ENCODE data around the gene ZWILCH. TPM values are rescaled to one million over a fixed set of nuclear protein-coding genes. Genes with fewer than 3 reads are reported as not detected.
"Not testable (repeated sequence)": the region's sequence is repeated elsewhere in the genome, so short reads cannot be mapped to it uniquely, and the experiment has no call there.

Gene ZWILCH
- total RNA-seq, 2 experiments from 2014 or later, result 36.9 to 50.2 TPM

DNA sequence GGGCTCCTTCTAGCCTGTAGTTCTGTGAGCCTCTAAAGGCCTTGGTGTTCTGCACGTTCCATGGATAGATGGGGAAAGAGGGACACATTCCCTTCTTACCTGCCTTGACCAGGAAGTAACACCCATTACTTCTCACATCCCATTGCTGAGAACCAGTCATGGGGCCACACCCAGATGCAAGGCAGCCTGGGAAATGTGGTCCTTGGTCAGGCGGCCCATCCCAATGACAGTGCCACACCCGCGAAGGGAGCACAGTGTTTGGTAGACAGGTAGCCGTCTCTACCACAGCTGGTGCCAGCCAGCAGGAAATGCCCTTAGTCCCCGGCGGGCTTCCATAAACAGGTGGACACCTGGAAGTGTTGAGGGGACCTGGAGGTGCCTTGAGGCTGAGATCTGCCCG, 83.8 kb downstream of the ZWILCH start:
- H3K4me2 ChIP-seq (ENCODE audit: low read length), result peak overlapping the region; percentile 23; the same call in 1 of the 2 replicates
- H3K27ac ChIP-seq (ENCODE audit: low read depth, low read length, poor library complexity, severe bottlenecking), result no peak overlapping the region
- H2AFZ ChIP-seq (ENCODE audit: low read length), result no peak overlapping the region
- no peaks in the 10 kb centered on the region for H3K4me1 ChIP-seq (ENCODE audit: insufficient read depth, low read length, poor library complexity, severe bottlenecking)
- ChIA-PET POLR2A (interaction anchor here (0.7 kb wide), 1 partner anchor 33 kb away, joined by 3 read pairs; no protein-coding TSS in a partner anchor), CTCF (ENCODE audit: unreplicated experiment) (no interaction called here)
- no peak overlapping the region for H3K4me3 ChIP-seq (ENCODE audit: low read depth, low read length, poor library complexity, severe bottlenecking)
- BruUV-seq (replicated peaks), result no TSS peak
- intact Hi-C loops (cut with micrococcal nuclease; ENCODE audit: unreplicated experiment), result no loop called here
- no peaks in the 10 kb centered on the region for H4K20me1 ChIP-seq (ENCODE audit: insufficient read depth, low read length)
- no peak for TF ChIP-seq EZH2phosphoT487 (IDR thresholded peaks at IDR 0.05; ENCODE audit: borderline replicate concordance, low read depth, low read length)
- TF ChIP-seq, protein P1, sequence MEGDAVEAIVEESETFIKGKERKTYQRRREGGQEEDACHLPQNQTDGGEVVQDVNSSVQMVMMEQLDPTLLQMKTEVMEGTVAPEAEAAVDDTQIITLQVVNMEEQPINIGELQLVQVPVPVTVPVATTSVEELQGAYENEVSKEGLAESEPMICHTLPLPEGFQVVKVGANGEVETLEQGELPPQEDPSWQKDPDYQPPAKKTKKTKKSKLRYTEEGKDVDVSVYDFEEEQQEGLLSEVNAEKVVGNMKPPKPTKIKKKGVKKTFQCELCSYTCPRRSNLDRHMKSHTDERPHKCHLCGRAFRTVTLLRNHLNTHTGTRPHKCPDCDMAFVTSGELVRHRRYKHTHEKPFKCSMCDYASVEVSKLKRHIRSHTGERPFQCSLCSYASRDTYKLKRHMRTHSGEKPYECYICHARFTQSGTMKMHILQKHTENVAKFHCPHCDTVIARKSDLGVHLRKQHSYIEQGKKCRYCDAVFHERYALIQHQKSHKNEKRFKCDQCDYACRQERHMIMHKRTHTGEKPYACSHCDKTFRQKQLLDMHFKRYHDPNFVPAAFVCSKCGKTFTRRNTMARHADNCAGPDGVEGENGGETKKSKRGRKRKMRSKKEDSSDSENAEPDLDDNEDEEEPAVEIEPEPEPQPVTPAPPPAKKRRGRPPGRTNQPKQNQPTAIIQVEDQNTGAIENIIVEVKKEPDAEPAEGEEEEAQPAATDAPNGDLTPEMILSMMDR (conservative IDR thresholded peaks at IDR 0.05; ENCODE audit: low read length), result no peak
- no peaks in the 10 kb centered on the region for H3K36me3 ChIP-seq (ENCODE audit: insufficient read depth, low read length)
- H3K79me2 ChIP-seq (ENCODE audit: insufficient read depth, low read depth, low read length), result no peaks in the 10 kb centered on the region
- no peaks in the 10 kb centered on the region for H3K9me3 ChIP-seq (ENCODE audit: low read length)
- H3K9me2 ChIP-seq (ENCODE audit: insufficient read depth, low read length), result no peaks in the 10 kb centered on the region
- no peak for DNase-seq (ENCODE audit: low spot score)

DNA sequence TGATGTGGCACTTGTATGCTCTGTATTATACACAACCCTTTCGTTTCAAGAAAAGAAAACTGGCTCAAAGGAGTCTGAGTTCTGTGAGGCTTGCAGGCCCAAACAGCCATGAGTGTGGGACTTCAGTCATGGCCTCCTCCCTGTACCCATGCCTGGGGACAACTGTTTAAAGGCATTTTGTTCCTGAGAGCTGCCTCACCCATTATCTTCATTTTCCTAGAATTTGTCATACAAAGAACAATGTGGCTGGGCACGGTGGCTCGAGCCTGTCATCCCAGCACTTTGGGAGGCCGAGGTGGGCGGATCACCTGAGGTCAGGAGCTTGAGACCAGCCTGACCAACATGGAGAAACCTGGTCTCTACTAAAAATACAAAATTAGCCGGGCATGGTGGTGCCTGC, 84.3 kb downstream of the ZWILCH start:
- H4K20me1 ChIP-seq (ENCODE audit: insufficient read depth, low read length); H3K9me2 ChIP-seq (ENCODE audit: insufficient read depth, low read length); POLR2A ChIA-PET; H3K9me3 ChIP-seq (ENCODE audit: low read length); H3K4me2 ChIP-seq (ENCODE audit: low read length); H3K27ac ChIP-seq (ENCODE audit: low read depth, low read length, poor library complexity, severe bottlenecking); H2AFZ ChIP-seq (ENCODE audit: low read length); H3K4me3 ChIP-seq (ENCODE audit: low read depth, low read length, poor library complexity, severe bottlenecking); H3K36me3 ChIP-seq (ENCODE audit: insufficient read depth, low read length); H3K79me2 ChIP-seq (ENCODE audit: insufficient read depth, low read depth, low read length); CTCF ChIA-PET (ENCODE audit: unreplicated experiment); H3K4me1 ChIP-seq (ENCODE audit: insufficient read depth, low read length, poor library complexity, severe bottlenecking); intact Hi-C loops (cut with micrococcal nuclease; ENCODE audit: unreplicated experiment); DNase-seq (ENCODE audit: low spot score); BruUV-seq (replicated peaks): not testable (repeated sequence)

DNA sequence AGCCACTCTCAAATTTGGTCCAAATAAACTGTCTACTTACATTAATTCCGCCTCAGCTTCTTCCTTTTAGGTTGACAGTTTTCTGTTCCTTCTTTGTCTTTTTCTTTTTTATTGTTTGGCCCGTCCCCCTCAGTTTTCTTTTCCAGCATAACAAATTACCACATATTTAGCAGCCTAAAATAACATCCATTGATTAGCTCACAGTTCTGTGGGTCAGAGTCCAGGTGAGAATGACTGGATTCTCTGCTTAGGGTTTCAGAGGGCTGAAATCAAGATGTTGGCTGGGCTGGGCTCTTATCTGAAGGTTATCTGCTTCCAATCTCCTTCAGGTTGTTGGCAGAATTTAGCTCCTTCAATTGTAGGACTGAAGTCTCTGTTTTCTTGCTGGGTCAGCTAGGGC, 85.3 kb downstream of the ZWILCH start:
- no peaks in the 10 kb centered on the region for H4K20me1 ChIP-seq (ENCODE audit: insufficient read depth, low read length)
- no peaks in the 10 kb centered on the region for H3K4me1 ChIP-seq (ENCODE audit: insufficient read depth, low read length, poor library complexity, severe bottlenecking)
- BruUV-seq (replicated peaks), result no TSS peak
- POLR2A ChIA-PET, result no interaction called here
- TF ChIP-seq, protein P1 (conservative IDR thresholded peaks at IDR 0.05; ENCODE audit: low read length), result no peak
- TF ChIP-seq EZH2phosphoT487 (IDR thresholded peaks at IDR 0.05; ENCODE audit: borderline replicate concordance, low read depth, low read length), result no peak
- no peak overlapping the region for H2AFZ ChIP-seq (ENCODE audit: low read length)
- no peak overlapping the region for H3K4me3 ChIP-seq (ENCODE audit: low read depth, low read length, poor library complexity, severe bottlenecking)
- no peaks in the 10 kb centered on the region for H3K9me3 ChIP-seq (ENCODE audit: low read length)
- DNase-seq (ENCODE audit: low spot score), result no peak
- H3K4me2 ChIP-seq (ENCODE audit: low read length), result no peak overlapping the region
- intact Hi-C loops (cut with micrococcal nuclease; ENCODE audit: unreplicated experiment), result no loop called here
- H3K9me2 ChIP-seq (ENCODE audit: insufficient read depth, low read length), result no peaks in the 10 kb centered on the region
- no peak overlapping the region for H3K27ac ChIP-seq (ENCODE audit: low read depth, low read length, poor library complexity, severe bottlenecking)
- CTCF ChIA-PET (ENCODE audit: unreplicated experiment), result no interaction called here
- H3K36me3 ChIP-seq (ENCODE audit: insufficient read depth, low read length), result no peaks in the 10 kb centered on the region
- H3K79me2 ChIP-seq (ENCODE audit: insufficient read depth, low read depth, low read length), result no peaks in the 10 kb centered on the region
